T-helper 1 cell (primary cell): ENCODE results near the gene MASP2.
A peak's percentile ranks its signal among the peaks of the same experiment; 100 is the strongest.
"Not testable (repeated sequence)": the region's sequence is repeated elsewhere in the genome, so short reads cannot be mapped to it uniquely, and the experiment has no call there.

Source experiments
- DNase-seq, 5 donors: peaks; one replicate each; pipeline ENCODE4 v3.0.0-alpha.2; 2012 to 2020

Gene MASP2

DNA sequence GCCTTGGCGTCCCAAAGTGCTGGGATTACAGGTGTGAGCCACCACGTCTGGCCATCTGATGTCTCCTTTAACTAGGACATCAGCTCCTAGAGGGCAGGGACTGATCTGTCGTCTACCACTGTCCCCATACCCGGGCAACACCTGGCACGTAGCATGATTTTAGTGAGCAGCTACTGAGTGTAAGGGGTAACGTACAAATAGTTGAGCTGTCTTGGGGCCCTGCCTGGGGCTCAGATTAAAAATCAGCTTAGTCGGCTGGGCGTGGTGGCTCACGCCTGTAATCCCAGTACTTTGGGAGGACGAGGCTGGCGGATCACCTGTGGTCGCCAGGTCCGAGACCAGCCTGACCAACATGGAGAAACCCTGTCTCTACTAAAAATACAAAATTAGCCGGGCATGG is 11.0 kb upstream of the MASP2 start:
- DNase-seq: no peak

DNA sequence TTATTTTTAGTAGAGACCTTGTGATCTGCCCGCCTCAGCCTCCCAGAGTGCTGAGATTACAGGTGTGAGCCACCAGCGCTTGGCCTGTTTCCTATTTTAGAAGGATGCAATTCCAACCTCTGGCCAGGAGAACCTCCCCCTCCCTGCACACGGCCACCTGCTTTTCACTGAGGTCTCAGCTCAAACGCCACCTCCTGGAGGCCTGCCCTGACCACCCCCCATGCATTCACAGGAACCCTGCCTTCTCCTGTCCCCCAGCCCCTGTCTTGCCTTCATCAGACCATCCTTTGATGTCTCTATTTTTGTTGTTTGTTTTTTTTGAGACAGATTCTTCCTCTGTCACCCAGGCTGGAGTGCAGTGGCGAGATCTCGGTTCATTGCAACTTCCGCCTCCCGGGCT is 10.4 kb upstream of the MASP2 start:
- DNase-seq: no peak

DNA sequence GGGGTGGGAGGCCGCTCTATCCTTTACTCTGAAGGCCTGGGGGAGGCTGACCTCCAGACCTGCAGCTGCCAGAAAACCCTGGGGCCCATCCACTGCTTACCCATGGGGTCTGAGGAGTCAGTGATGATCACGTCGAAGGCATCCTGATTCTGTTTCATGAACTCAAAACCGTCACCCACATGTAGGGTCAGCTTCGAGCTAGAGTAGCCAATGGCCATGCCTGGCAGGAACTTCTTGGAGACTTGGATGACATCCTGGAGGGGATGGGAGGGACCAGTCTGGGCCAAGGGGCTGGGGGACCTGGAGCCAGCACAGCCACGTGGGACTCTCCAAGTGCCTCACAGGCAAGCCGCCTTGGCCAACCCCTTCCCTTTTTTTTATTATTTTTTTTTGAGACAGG is 9.5 kb upstream of the MASP2 start:
- DNase-seq: no peak

DNA sequence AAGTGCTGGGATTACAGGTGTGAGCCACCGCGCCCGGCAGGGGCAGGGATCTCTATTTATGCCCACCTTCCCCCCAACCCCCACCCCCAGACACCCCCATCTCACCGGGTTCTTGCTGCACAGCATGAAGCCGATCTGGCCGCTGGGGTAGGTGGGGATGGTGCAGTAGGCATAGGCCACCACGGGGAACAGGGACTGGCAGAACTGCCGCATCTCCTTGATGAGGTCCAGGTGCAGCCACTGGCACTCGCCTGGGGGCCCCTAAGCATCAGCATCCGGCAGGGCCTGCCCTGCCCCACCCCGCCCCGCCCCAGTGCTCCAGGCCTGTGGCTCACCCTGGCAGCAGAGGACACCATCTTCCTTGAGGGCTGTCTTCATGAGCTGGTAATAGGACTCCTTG is 8.6 kb upstream of the MASP2 start:
- DNase-seq: no peak

DNA sequence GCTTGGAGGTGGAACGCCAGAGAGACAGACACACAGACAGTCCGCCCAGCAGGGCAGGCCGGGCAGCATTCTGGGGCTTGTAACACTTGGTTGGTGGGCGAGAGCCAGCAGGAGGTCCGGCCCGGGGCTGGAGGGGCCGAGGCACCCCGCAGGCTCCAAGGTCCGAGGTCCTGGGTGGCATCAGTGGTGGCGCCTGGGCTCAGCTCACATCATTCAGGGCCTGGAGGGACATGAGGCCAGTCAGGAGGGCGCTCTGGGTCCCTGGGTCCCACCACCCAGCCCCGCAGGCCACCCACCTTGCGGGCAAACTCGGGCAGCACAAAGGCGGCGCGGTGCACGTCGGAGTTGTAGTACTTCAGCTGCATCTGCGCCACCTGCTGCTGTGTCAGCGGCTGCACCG is 7.6 kb upstream of the MASP2 start:
- no peak for DNase-seq

DNA sequence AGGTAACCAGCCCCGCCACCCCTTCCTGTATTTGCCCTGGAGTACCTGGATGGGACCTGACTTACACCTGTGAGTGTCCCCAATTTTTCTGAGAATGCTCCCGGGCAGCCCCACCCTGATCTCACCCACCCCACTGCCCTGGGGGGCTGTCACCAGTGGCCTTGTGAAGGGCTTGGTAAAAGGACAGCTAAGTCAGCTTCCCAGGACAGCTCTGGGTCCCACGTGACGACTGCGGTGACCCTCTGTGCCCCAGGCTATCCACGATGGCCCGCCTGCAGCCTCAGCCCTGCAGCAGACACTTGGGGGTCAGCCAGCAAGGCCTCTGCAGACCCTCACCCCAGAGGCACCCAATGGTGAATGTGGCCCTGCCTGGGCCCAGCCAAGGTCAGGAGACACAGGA is 7.1 kb upstream of the MASP2 start:
- DNase-seq: no peak

DNA sequence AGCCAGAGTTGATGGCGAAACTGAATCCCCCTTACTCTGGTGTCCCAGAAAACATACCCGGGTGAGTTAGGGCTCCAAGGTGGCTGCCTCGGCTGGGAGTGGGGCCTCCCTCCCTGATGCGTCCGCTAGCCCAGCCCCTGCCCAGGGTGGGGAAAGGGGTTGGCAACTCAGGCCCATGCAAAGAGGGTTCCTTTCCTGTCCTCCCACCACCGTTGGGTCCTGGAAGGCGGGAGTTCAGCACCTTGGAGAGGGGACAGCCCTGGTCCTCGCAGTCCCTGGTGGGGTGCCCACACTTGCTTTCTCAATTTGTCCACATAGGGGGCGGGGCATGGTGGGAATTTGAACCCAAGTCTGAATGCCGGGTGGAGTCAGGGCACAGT is 6.7 kb upstream of the MASP2 start:
- no peak for DNase-seq

DNA sequence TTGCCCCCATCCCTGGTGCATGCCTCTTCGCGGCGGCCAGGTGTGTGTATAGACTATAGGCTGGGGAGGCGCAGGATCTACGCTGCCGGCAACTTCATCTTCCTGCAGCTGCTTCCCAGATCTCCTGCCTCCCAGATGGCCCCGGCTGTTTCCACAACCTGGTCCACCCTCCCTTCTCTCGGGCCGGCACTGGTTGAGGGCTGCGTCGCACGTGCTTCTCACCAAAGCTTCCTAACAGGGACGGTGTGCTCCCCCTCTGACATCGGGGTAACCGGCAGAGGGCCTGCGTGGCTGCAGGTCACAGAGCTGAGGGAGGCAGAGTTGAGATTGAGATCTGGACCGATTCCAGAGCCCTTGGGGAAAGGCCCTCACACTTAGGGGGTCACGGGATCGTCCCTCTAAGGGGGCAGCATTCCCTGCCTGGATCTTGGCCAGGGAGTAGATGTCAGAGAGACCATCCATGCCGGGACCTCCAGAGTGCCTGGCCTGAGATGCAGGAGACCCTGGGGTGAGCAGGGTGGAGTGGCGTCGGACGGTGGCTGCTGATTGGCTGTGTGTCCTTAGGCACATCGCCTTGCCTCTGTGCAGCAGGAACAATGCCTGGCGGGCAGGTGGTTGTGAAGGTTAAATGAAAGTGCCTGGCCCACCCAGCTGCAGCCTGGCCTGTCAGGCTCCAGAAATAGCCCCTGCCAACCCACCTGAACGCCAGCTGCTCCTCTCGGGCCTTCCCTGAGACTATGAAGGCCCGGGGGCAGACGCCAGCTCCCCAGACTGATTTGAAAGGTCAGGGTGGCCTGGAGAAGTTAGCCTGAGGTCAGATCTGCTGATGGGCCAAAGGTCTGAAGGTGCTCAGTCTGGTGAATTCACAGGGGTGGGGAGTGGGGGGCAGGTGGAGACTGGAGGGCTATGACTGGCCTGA is 6.1 kb upstream of the MASP2 start:
- no peak for DNase-seq

DNA sequence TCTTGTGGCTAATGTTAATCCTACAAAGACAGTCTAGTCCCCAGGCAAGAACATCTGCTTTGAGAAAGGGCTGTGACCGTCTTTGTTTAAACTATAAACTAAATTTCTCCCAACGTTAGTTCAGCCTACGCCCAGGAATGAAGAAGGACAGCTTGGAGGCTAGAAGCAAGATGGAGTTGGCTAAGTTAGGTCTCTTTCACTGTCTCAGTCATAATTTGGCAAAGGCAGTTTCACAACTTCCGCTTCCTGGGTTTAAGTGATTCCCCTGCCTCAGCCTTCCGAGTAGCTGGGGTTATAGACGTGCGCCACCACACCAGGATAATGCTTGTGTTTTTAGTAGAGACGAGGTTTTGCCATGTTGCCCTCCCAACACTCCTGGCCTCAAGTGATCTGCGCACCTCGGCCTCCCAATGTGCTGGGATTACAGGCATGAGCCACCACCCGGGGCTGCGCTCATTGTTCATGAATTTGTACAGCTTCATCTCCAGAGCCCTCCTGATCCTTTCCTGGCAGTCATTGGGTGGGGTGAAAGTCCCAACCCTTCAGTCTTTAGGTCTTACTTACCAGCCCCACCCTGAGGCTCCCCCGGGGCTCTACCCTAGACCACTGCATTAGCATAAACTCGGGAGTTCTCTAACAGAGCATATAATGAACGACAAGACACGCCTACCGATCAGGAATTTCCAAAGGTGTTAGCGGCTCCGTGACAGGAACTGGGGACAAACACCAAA is 4.9 kb upstream of the MASP2 start:
- DNase-seq: no peak

DNA sequence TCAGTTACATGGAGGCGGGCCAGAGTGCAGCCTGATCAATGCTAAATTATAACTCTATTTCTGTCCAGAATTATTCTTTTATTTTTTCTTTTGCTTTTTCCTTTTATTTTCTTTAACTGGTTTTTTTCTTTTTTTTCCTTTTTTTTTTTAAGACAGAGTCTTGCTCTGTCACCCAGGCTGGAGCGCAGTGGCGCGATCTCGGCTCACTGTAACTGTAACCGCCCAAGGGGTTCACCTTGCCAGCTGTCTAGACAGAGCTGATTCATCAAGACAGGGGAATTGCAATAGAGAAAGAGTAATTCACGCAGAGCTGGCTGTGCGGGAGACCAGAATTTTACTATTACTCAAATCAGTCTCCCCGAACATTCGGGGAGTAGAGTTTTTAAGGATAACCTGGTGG is 4.1 kb upstream of the MASP2 start:
- DNase-seq: not testable (repeated sequence)

DNA sequence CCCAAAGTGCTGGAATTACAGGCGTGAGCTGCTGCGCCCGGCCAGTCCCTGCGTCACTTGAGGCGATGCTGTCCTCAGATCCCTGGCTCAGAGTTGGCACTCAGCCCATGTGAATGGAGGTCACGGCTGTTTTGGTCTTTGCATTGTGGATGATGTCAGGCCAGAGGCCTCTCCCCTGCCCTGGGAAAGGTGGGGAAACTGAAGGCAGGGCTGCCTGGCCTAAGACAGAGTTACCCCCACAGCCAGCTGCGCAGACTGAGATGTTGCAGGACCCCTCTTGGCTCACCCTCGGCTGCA is 821 bp downstream of the MASP2 start:
- DNase-seq: no peak

DNA sequence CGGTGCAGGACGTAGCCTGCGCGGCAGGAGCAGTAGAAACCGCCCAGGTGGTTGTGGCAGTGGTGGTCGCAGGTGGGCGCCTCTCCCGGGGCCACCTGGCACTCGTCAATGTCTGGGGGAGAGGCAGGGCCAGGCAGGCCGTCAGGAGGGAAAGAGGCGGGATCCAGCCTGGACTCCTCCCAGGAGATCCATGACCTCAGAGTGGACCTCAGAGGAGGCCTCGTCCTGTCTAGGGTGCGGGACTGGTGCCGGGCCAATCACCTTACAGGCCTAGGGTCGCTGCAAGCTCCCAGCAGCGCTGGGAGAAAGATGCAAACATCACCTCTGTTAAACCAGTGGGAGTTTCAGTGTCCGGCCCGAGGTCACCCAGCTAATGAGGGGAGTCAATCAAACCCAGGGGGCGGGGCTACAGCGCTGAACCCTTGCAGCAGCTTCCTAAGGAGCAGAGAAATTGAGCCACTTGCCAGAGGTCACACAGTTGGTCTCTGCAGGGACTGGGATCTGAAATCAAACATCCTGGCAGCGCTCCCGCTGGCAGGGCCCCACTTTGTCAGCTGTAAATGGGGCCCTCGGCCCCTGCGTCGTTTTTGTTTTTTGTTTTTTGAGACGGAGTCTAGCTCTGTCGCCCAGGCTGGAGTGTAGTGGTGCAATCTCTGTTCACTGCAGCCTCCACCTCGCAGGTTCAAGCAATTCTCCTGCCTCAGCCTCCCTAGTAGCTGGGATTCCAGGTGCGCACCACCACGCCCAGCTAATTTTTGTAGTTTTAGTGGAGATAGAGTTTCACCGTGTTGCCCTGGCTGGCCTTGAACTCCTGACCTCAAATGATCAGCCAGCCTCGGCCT is 1.4 kb downstream of the MASP2 start:
- no peak for DNase-seq

DNA sequence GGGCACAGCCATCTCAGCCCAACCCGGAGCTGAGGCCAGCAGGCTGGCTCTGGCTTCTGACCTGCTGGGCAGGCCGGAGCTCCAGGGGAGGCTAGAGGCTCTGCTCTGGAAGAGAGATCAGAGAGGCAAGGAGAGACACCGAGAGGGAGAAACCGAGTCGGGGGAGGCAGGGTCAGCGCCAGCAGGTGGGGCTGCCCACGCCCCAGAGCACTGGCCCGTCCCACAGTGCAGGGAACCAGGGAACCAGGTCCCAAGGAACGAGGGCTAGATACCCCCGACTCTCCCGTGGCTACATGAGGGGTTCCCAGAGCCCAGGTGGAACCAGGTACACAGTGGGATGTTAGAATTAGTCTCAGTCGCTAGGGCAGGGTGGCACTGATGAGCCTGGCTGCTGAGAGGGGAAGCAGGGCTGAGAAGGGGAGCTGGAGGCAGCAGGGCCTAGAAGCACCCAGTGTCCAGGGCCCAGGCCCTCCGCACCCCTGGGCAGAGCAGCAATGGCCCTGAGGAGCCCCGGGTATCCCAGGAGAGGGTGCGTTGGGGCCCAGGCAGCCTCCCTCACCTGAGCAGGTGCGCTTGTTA is 2.1 kb downstream of the MASP2 start:
- no peak for DNase-seq

DNA sequence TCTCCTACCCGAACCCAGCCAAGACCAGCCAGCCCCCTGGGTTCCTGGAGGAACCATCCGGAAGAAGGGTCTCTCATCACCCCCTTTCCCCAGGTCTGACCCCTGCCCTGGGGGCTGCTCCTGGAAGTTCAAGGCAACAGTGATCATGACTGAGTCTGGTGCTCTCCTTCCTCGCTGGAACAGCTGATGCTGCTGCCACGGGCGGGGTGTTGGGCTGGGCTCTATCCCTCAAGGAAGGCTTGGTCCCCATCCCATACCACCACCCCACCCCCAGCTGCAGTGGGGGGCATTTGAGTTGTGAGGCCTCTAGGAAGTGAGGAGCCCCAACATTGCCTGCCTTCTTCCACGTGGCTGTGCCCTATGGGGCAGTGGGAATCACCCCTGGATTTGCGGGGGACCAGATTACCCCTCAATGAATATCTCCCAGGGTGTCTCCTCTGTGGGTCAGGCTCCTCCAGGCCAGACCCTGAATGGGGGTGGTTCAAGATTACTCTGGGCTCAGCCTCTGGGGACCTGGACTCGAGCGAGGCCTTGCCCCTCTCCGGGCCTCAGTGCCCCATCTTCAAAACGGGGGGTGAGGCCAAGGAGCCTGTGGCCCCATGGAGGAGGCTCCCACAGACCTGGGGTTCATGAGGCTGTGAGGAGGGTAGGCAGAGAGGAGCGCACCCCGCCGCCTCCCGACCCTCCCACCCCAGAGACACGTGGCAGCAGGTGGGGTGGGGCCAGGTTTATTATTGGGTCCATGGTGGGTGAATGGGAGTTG is 2.8 kb downstream of the MASP2 start:
- DNase-seq: no peak

DNA sequence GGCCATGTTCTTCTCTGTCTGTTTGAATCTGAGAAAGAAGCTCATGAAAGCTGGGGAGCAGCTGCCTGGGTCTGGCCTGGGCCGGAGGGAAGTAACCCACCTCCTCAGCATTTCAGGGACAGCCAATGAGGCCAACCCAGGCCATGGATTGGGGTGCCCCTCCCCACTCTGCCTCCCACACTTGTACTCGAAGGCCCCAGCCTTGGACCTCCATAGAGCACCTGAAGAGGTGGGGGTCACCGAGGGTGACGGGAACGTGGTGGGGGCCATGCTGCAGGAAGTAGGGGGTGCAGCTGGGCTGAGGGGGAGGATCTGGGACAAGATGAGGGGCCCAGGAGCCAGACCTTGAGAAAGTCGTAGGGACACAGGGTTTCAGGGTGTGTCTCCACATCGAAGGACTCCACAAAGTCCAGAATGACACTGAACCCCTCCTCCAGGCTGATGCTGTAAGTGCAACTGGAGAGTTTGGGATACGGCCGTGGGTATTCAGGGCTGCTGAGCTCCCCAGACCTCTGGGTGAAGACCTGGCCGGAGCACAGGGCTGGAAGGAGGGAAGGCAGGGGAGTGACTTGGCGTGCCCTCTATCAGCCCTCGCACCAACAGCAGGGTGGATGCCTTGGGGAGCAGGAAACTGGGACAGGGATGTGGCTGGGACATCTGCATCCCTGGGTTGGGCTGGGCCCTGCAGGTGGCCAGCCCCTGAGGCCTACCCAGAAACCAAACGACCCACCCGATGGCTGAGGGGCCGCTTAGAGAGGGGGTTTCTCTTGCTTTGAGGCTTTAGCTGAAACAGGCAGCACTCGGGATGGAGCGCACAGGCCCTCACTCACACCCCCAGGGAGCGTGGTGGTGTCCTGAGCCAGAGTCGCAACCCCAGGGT is 3.8 kb downstream of the MASP2 start:
- no peak for DNase-seq

DNA sequence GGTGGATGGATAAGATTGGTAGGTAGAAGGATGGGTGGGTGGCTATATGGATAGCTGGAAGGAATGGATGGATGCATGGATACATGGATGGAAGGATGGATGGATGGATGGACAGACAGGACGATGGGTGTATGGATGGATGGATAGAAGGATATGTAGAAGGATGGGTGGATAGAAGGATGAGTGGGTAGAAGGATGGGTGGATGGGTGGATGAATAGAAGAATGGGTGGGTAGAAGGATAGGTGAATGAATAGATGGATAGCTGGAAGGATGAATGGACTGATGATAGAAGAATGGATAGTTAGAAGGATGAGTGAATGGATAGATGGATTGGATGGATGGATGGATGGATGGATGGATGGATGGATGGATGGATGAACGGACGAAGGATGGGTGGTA is 5.0 kb downstream of the MASP2 start:
- no peak for DNase-seq

DNA sequence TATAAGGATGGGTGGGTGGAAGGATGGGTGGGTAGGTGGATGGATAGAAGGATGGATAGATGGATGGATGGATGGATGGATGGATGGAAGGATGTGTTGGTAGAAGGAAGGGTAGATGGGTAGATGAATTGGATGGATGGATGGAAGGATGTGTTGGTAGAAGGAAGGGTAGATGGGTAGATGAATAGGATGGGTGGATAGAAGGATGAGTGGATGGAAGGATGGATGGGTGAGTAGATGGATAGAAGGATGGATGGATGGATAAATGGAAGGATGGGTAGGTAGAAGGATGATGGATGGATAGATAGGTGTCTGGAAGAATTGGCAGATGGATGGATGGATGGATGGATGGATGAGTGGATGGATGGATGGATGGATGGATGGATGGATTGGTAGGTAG is 6.0 kb downstream of the MASP2 start:
- DNase-seq: no peak

DNA sequence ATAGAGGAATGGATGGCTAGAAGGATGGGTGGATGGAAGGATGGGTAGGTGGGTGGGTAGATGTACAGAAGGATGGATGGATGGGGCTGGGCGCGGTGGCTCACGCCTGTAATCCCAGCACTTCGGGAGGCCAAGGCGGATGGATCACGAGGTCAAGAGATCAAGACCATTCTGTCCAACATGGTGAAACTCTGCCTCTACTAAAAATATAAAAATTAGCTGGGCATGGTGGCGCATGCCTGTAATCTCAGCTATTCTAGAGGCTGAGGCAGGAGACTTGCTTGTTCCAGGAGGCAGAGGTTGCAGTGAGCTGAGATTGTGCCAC is 7.0 kb downstream of the MASP2 start:
- DNase-seq: not testable (repeated sequence)

DNA sequence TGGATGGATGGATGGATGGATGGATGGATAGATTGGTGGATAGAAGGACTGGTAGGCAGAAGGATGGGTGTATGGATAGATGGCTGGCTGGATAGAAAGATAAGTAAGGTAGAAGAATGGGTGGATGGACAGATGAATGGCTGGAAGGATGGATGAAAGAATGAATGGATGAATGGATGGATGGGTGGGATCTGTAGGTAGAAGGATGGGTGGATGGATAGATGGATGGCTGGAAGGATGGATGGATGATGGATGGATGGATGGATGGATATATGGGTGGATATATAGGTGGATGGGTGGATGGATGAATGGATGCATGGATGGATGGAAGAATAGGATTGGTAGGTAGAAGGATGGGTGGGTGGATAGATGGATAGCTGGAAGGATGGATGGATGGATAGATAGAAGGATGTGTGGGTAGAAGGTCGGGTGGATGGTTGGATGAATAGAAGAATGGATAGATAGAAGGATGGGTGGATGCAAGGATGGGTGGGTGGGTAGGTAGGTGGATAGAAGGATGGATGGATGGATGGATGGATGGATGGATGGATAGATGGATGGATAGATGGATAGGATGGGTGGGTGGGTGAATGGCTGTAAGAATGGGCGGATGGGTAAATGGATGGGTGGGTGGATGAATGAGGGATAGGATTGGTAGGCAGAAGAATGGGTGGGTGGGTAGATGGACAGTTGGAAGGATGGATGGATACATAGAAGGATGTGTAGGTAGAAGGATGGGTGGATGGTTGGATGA is 7.5 kb downstream of the MASP2 start:
- no peak for DNase-seq

DNA sequence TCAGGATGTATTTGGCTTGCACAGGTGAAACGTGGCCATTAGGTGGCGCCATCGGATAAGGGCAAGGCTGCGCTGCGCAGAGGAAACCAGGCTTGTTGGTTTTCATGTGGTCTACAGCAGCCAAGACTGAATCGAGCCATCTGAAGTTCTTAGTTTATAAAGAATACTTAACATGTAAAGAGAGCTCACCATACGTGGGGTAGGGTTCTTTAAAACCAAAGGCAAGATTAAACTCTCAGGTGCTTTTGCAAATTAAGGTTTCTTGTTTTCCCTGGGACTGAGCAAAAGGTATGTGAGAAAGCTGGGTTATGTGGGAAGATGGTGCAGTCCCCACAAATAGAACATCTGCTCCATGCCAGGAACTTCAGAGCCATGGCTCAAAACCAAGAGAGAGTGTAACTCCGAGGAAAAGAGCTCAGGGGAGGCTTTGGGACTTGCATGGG is 9.3 kb downstream of the MASP2 start:
- DNase-seq: peak; percentile 67 to 88 (median 81)
